HepG2 (cell line): ENCODE data around the gene MRPL54. TPM values are rescaled to one million over a fixed set of nuclear protein-coding genes. Genes with fewer than 3 reads are reported as not detected.

Experiments
- ATAC-seq: fragments of 200-7000 bp; cut with Tn5 transposase; 3 replicates; pipeline ENCODE4 v1.9.1; 2020; ENCODE audit warnings: mild to moderate bottlenecking, moderate library complexity
- BruUV-seq: library from RNA; stranded (reverse); fragments of 400-500 nt; replicated peaks from 2 replicates; lab custom pipeline; 2021; lab: Mats Ljungman, UMichigan
- CTCF ChIA-PET: fragments of 300-600 bp; formaldehyde crosslinking; extraction: SDS; loops from one replicate; lab custom pipeline; 2021; ENCODE audit warnings: low total read pairs, inconsistent platforms, low intra/inter-chr PET ratio; lab: Yijun Ruan, JAX
- POLR2A ChIA-PET: fragments of 350-600 bp; sonication (Branson Sonifier 250); formaldehyde crosslinking; loops from one replicate; lab custom pipeline; 2020; ENCODE audit warnings: antibody characterized with exemption, inconsistent platforms; lab: Yijun Ruan, JAX
- DNase-seq: peaks from one replicate; pipeline ENCODE4 v3.0.0-alpha.2; 2015; ENCODE audit warnings: low spot score
- FAIRE-seq: peaks from 3 replicates; lab custom pipeline; 2011; peaks lifted over from hg19 to GRCh38; lab: Jason Lieb, UNC
- H2AFZ ChIP-seq: one replicate; pipeline ENCODE4 v1.6.1; 2011; ENCODE audit warnings: low read length, inconsistent platforms
- H3K27ac ChIP-seq: fragments of 300-600 bp; 3 replicates; pipeline ENCODE4 v1.8.0; 2011; ENCODE audit warnings: mixed run types, mild to moderate bottlenecking, mixed read lengths, low read length, inconsistent platforms; ENCODE audit not compliant: insufficient read depth; ENCODE audit errors: extremely low read length
- H3K27me3 ChIP-seq, 2 experiments: fragments of 200-600 bp in 1 of 2; 2 replicates in 1 of 2; 3 replicates in 1 of 2; pipeline versions ENCODE4 v1.6.0 to v1.8.0; 2011; ENCODE audit warnings: low read length in 2 of 2, mild to moderate bottlenecking in 2 of 2, moderate library complexity in 2 of 2, inconsistent platforms in 1 of 2; ENCODE audit not compliant: insufficient read depth in 2 of 2, control insufficient read depth in 1 of 2
- H3K36me3 ChIP-seq, 2 experiments: fragments of 200-600 bp in 1 of 2; replicated peaks in 1 of 2; 2 replicates in 1 of 2; 3 replicates in 1 of 2; pipeline versions ENCODE4 v1.5.1 to v1.8.0; 2011; ENCODE audit warnings: low read length in 2 of 2, inconsistent platforms in 1 of 2; ENCODE audit not compliant: insufficient read depth in 2 of 2, control insufficient read depth in 1 of 2
- H3K4me1 ChIP-seq: 2 replicates; pipeline ENCODE4 v1.5.1; 2012; ENCODE audit warnings: low read length, inconsistent platforms; ENCODE audit not compliant: insufficient read depth
- H3K4me2 ChIP-seq: 2 replicates; pipeline ENCODE4 v1.6.0; 2011; ENCODE audit warnings: low read depth, low read length, inconsistent platforms
- H3K4me3 ChIP-seq, 3 experiments: fragments of 200-600 bp in 1 of 3; sonication (generic), shearing (Covaris generic) in 1 of 3; replicated peaks in 1 of 3; 2 replicates each; pipeline ENCODE4 v1.5.1; 2011 to 2016; ENCODE audit warnings: low read length in 3 of 3, inconsistent platforms in 2 of 3, low read depth in 2 of 3, mild to moderate bottlenecking in 2 of 3, control low read depth in 1 of 3, mixed read lengths in 1 of 3; ENCODE audit not compliant: insufficient read depth in 1 of 3
- H3K79me2 ChIP-seq: one replicate; pipeline ENCODE4 v1.6.1; 2011; ENCODE audit warnings: low read length, inconsistent platforms; ENCODE audit not compliant: insufficient read depth
- H3K9ac ChIP-seq: 2 replicates; pipeline ENCODE4 v1.6.0; 2011; ENCODE audit warnings: mild to moderate bottlenecking, low read depth, low read length, inconsistent platforms; ENCODE audit not compliant: insufficient read depth
- H3K9me3 ChIP-seq: 2 replicates; pipeline ENCODE4 v1.5.1; 2012; ENCODE audit warnings: mild to moderate bottlenecking, low read length
- H4K20me1 ChIP-seq: 2 replicates; pipeline ENCODE4 v1.6.0; 2011; ENCODE audit warnings: inconsistent platforms, mild to moderate bottlenecking, low read length, moderate library complexity; ENCODE audit not compliant: insufficient read depth
- EEA1 ChIP-seq: sonication (generic); formaldehyde crosslinking; IDR thresholded peaks from 2 replicates; pipeline ENCODE4 v1.5.1; 2020; ENCODE audit warnings: mild to moderate bottlenecking, missing genetic modification reagents, borderline replicate concordance
- MAF1 ChIP-seq: sonication (generic); formaldehyde crosslinking; IDR thresholded peaks from 2 replicates; pipeline ENCODE4 v1.5.0; 2020; ENCODE audit warnings: missing genetic modification reagents, borderline replicate concordance
- MAFF ChIP-seq: IDR thresholded peaks from 2 replicates; pipeline ENCODE4 v1.6.1; 2011; ENCODE audit warnings: low read depth, low read length, improper control_type of control experiment
- RCOR2 ChIP-seq: IDR thresholded peaks from 2 replicates; pipeline ENCODE4 v1.6.1; 2016; ENCODE audit warnings: missing biosample characterization, missing genetic modification reagents
- RORA ChIP-seq: sonication (generic); formaldehyde crosslinking; IDR thresholded peaks from 2 replicates; pipeline ENCODE4 v1.5.0; 2020; ENCODE audit warnings: mild to moderate bottlenecking, missing genetic modification reagents, moderate library complexity
- SAFB2 ChIP-seq: sonication (generic); formaldehyde crosslinking; IDR thresholded peaks from 2 replicates; pipeline ENCODE4 v1.5.1; 2020; ENCODE audit warnings: missing genetic modification reagents, low read depth, mild to moderate bottlenecking, borderline replicate concordance
- ZFY ChIP-seq: sonication (generic); formaldehyde crosslinking; IDR thresholded peaks from 2 replicates; pipeline ENCODE4 v1.4.0; 2020; ENCODE audit warnings: missing genetic modification reagents
- ZGPAT ChIP-seq: IDR thresholded peaks from 2 replicates; pipeline ENCODE4 v1.6.1; 2016; ENCODE audit warnings: mild to moderate bottlenecking
- ZMYM4 ChIP-seq: sonication (generic); formaldehyde crosslinking; IDR thresholded peaks from 2 replicates; pipeline ENCODE4 v1.8.1; 2023; ENCODE audit warnings: mild to moderate bottlenecking, missing genetic modification reagents
- ZNF331 ChIP-seq: sonication (generic); formaldehyde crosslinking; IDR thresholded peaks from 2 replicates; pipeline ENCODE4 v1.4.0; 2020; ENCODE audit warnings: missing genetic modification reagents
- ZNF644 ChIP-seq: IDR thresholded peaks from 2 replicates; pipeline ENCODE4 v1.6.1; 2016; ENCODE audit warnings: low read depth
- ZNF704 ChIP-seq: sonication (generic); formaldehyde crosslinking; IDR thresholded peaks from 2 replicates; pipeline ENCODE4 v1.8.1; 2023; ENCODE audit warnings: mild to moderate bottlenecking, inconsistent platforms, moderate library complexity, missing genetic modification reagents, borderline replicate concordance
- ZNF724P ChIP-seq: sonication (generic); formaldehyde crosslinking; IDR thresholded peaks from 2 replicates; pipeline ENCODE4 v1.8.0; 2022; ENCODE audit warnings: missing genetic modification reagents, borderline replicate concordance
- WGBS: methylation state at CpG from one replicate; pipeline ENCODE4 v1.1.6; 2017; ENCODE audit warnings: low lambda C conversion rate; 5-methylcytosine and 5-hydroxymethylcytosine counted together
- in situ Hi-C: cut with HindIII; loops from 2 replicates; pipeline ENCODE4 v1.10.0; 2017; ENCODE audit warnings: low pct_unique_long_range_greater_than_20kb; ENCODE audit not compliant: extremely low pct_ligation_motif_present
- intact Hi-C: fragments of 100-400 bp; cut with micrococcal nuclease; formaldehyde crosslinking; loops from one replicate; pipeline ENCODE4 v1.10.0; 2022; ENCODE audit not compliant: unreplicated experiment
- polyA plus RNA-seq, 8 experiments: library from polyadenylated mRNA; depleted of rRNA in 3 of 8; stranded (reverse) in 7 of 8; unstranded in 1 of 8; fragments of >200 nt; fragmentation: Illumina TruSeq in 4 of 8; extraction: Trizol in 4 of 8; gene quantifications; 2 replicates each; pipeline versions ENCODE4 v1.2.1 to v1.2.3, GENCODE V29; 2011 to 2016; ENCODE audit warnings: low read depth in 4 of 8, missing spikeins in 1 of 8, mixed read lengths in 1 of 8; ENCODE audit not compliant: insufficient read depth in 1 of 8
- total RNA-seq, 5 experiments: library from RNA; depleted of rRNA; stranded (reverse); fragments of >200 nt; fragmentation: Illumina TruSeq; extraction: Trizol; gene quantifications; 2 replicates each; pipeline ENCODE4 v1.2.3, GENCODE V29; 2016; ENCODE audit warnings: low read depth in 1 of 5

The MRPL54 gene
- total and polyA plus RNA-seq, 2 of the 13 experiments (the other 11 are each of a cell fraction or from before 2014, with no cell fraction given), result 36.8 to 66.9 TPM

- no TSS peak for BruUV-seq
- ATAC-seq (no peak), FAIRE-seq (no peak), DNase-seq (no peak)
- Histone ChIP-seq H3K9me3 (no peaks in the 10 kb centered on the region), H3K27me3 (no peaks in the 10 kb centered on the region; a peak in 1 of 5 replicates), H3K27ac (no peak overlapping the region), H3K4me2 (no peak overlapping the region), H2AFZ (no peak overlapping the region), H3K4me1 (peaks cover 30% of the 10 kb centered on the region), H3K36me3 (no peaks in the 10 kb centered on the region), H3K4me3 (no peak overlapping the region), H3K9ac (no peak overlapping the region), H4K20me1 (no peaks in the 10 kb centered on the region), H3K79me2 (no peaks in the 10 kb centered on the region)
- CTCF ChIA-PET, result no interaction called here
- WGBS, result 91% methylated on average over 19 of the region's 26 CpGs
- intact Hi-C loops (no loop called here), in situ Hi-C loops (no loop called here)
- TF ChIP-seq MAF1 (CRISPR knock-in tag), result no peak
- no peak for TF ChIP-seq RCOR2
- no peak for TF ChIP-seq RORA (CRISPR knock-in tag)
- TF ChIP-seq ZMYM4 (CRISPR knock-in tag), result no peak
- TF ChIP-seq ZNF644, result no peak
- TF ChIP-seq EEA1 (CRISPR knock-in tag), result no peak
- no peak for TF ChIP-seq ZNF331 (CRISPR knock-in tag)
- TF ChIP-seq ZNF704 (CRISPR knock-in tag), result no peak
- TF ChIP-seq ZFY (CRISPR knock-in tag), result no peak
- TF ChIP-seq ZGPAT (CRISPR knock-in tag), result no peak
- TF ChIP-seq MAFF, result no peak
- TF ChIP-seq SAFB2 (CRISPR knock-in tag), result no peak
- TF ChIP-seq ZNF724P, result no peak
- POLR2A ChIA-PET, result interaction anchor here (0.6 to 0.7 kb wide), 2 partner anchors 12 to 39 kb away, joined by 3 read pairs; partner anchors contain the start of gene APBA3
Observed at GRCh38 chr19:3721887-3722442, 40.5 kb upstream of the MRPL54 start.
